K562 (cell line): ENCODE measurements around the gene CSKMT. TPM values are rescaled to one million over a fixed set of nuclear protein-coding genes. Genes with fewer than 3 reads are reported as not detected.

Experiments used
- ATAC-seq: fragments of 200-7000 bp; cut with Tn5 transposase; 3 replicates; pipeline ENCODE4 v1.9.1; 2020; ENCODE audit warnings: moderate library complexity
- BruUV-seq: library from RNA; stranded (reverse); fragments of 400-500 nt; replicated peaks from 2 replicates; lab custom pipeline; 2021; lab: Mats Ljungman, UMichigan
- CTCF ChIA-PET: fragments of 300-600 bp; formaldehyde crosslinking; extraction: SDS; loops from one replicate; lab custom pipeline; 2021; ENCODE audit warnings: low intra/inter-chr PET ratio; lab: Yijun Ruan, JAX
- POLR2A ChIA-PET: fragments of 300-600, 350-650 bp; sonication (Branson Sonifier 250); formaldehyde crosslinking; extraction: SDS; loops from one replicate; lab custom pipeline; 2021; ENCODE audit warnings: antibody characterized with exemption, inconsistent platforms; lab: Yijun Ruan, JAX
- DNase-seq, 4 experiments: peaks; one replicate each; pipeline versions ENCODE4 v3.0.0 to v3.0.0-alpha.2; 2011 to 2018; ENCODE audit warnings: low spot score in 3 of 4, mixed read lengths in 3 of 4; ENCODE audit errors: extremely low read depth in 1 of 4
- FAIRE-seq: peaks from 2 replicates; lab custom pipeline; 2011; peaks lifted over from hg19 to GRCh38; lab: Jason Lieb, UNC
- H2AFZ ChIP-seq: 2 replicates; pipeline ENCODE4 v1.6.0; 2011; ENCODE audit warnings: low read depth, low read length, control low read depth, inconsistent platforms
- H3K27ac ChIP-seq: fragments of 200-600 bp; 3 replicates; pipeline ENCODE4 v1.8.0; 2011; ENCODE audit warnings: low read depth, mild to moderate bottlenecking, control low read depth, inconsistent platforms, low read length, moderate library complexity, mixed read lengths; ENCODE audit errors: extremely low read depth
- H3K27me3 ChIP-seq, 2 experiments: fragments of 300-600 bp in 1 of 2; 2 replicates in 1 of 2; 3 replicates in 1 of 2; pipeline versions ENCODE4 v1.6.0 to v1.8.0; 2011; ENCODE audit warnings: inconsistent platforms in 2 of 2, low read length in 2 of 2, mild to moderate bottlenecking in 1 of 2, mixed read lengths in 1 of 2, moderate library complexity in 1 of 2; ENCODE audit not compliant: control insufficient read depth in 2 of 2, insufficient read depth in 2 of 2
- H3K36me3 ChIP-seq: fragments of 300-600 bp; 3 replicates; pipeline ENCODE4 v1.8.0; 2011; ENCODE audit warnings: mild to moderate bottlenecking, low read length, inconsistent platforms; ENCODE audit not compliant: control insufficient read depth, insufficient read depth
- H3K4me1 ChIP-seq, 2 experiments: fragments of 200-600 bp in 1 of 2; replicated peaks in 1 of 2; 2 replicates in 1 of 2; 3 replicates in 1 of 2; pipeline versions ENCODE4 v1.5.1 to v1.8.0; 2011; ENCODE audit warnings: inconsistent platforms in 2 of 2, low read length in 2 of 2, mild to moderate bottlenecking in 1 of 2, mixed read lengths in 1 of 2, moderate library complexity in 1 of 2; ENCODE audit not compliant: control insufficient read depth in 2 of 2, insufficient read depth in 2 of 2
- H3K4me2 ChIP-seq: 2 replicates; pipeline ENCODE4 v1.6.1; 2011; ENCODE audit warnings: low read length, control low read depth, inconsistent platforms, mixed read lengths; ENCODE audit not compliant: insufficient read depth
- H3K4me3 ChIP-seq: fragments of 200-600 bp; sonication (generic), shearing (Covaris generic); 2 replicates; pipeline ENCODE4 v1.5.1; 2016; ENCODE audit warnings: control low read depth, inconsistent platforms
- H3K79me2 ChIP-seq: fragments of 200-600 bp; 3 replicates; pipeline ENCODE4 v1.8.0; 2011; ENCODE audit warnings: low read length, inconsistent platforms; ENCODE audit not compliant: control insufficient read depth, insufficient read depth
- H3K9ac ChIP-seq, 2 experiments: 2 replicates each; pipeline versions ENCODE4 v1.6.0 to v1.6.1; 2011; ENCODE audit warnings: low read depth in 2 of 2, low read length in 2 of 2, control low read depth in 1 of 2, inconsistent platforms in 1 of 2, mild to moderate bottlenecking in 1 of 2, mixed read lengths in 1 of 2; ENCODE audit not compliant: insufficient read depth in 1 of 2
- H3K9me1 ChIP-seq: one replicate; pipeline ENCODE4 v1.6.0; 2011; ENCODE audit warnings: inconsistent platforms, mild to moderate bottlenecking, low read length, moderate library complexity; ENCODE audit not compliant: control insufficient read depth, insufficient read depth
- H3K9me3 ChIP-seq: replicated peaks from 2 replicates; pipeline ENCODE4 v1.5.1; 2011; ENCODE audit warnings: low read depth, low read length, inconsistent platforms; ENCODE audit not compliant: control insufficient read depth, insufficient read depth
- H4K20me1 ChIP-seq: replicated peaks from 2 replicates; pipeline ENCODE4 v1.6.1; 2011; ENCODE audit warnings: low read length, inconsistent platforms, mixed read lengths; ENCODE audit not compliant: control insufficient read depth, insufficient read depth
- C11orf30 ChIP-seq: fragments of 450-650 bp; IDR thresholded peaks from 2 replicates; pipeline ENCODE4 v1.6.1; 2016; ENCODE audit warnings: low read depth, mild to moderate bottlenecking
- MAFF ChIP-seq: IDR thresholded peaks from 2 replicates; pipeline ENCODE4 v1.6.1; 2012; ENCODE audit warnings: low read length, improper control_type of control experiment
- MAFG ChIP-seq: fragments of 450-650 bp; conservative IDR thresholded peaks from 2 replicates; pipeline ENCODE4 v1.6.1; 2016; ENCODE audit warnings: missing genetic modification characterization, missing compliant biosample characterization
- MAFK ChIP-seq: IDR thresholded peaks from 2 replicates; pipeline ENCODE4 v1.6.1; 2011; ENCODE audit warnings: low read length, improper control_type of control experiment
- RBM39 ChIP-seq: fragments of 200-400 bp; formaldehyde crosslinking; optimal IDR thresholded peaks from 2 replicates; pipeline ENCODE3; 2018; ENCODE audit warnings: low read depth, low read length
- RFX5 ChIP-seq: IDR thresholded peaks from 2 replicates; pipeline ENCODE4 v1.6.1; 2011; ENCODE audit warnings: low read depth, mild to moderate bottlenecking, improper control_type of control experiment, low read length
- ZNF311 ChIP-seq: fragments of 250-450 bp; sonication (Bioruptor Pico); IDR thresholded peaks from 2 replicates; pipeline ENCODE4 v1.4.0; 2020; ENCODE audit warnings: mild to moderate bottlenecking, moderate library complexity
- ZNF316 ChIP-seq: fragments of 450-650 bp; IDR thresholded peaks from 2 replicates; pipeline ENCODE4 v1.6.1; 2016
- ZNF778 ChIP-seq: fragments of 450-650 bp; formaldehyde crosslinking; IDR thresholded peaks from 2 replicates; pipeline ENCODE4 v1.4.0; 2020; ENCODE audit warnings: mild to moderate bottlenecking, moderate library complexity
- WGBS: fragments of 100-300 bp; shearing (Covaris generic); methylation state at CpG from one replicate; pipeline ENCODE4 v1.1.6; 2016; ENCODE audit warnings: low coverage, mixed read lengths; ENCODE audit not compliant: insufficient coverage; ENCODE audit errors: missing lambda C conversion rate; 5-methylcytosine and 5-hydroxymethylcytosine counted together
- in situ Hi-C: fragments of 300-500 bp; cut with MboI; formaldehyde crosslinking; loops from 4 replicates; pipeline ENCODE4 v1.15.0; 2018; ENCODE audit warnings: inconsistent platforms, mixed read lengths
- intact Hi-C: fragments of 100-400 bp; cut with micrococcal nuclease; formaldehyde crosslinking; loops from 2 replicates; pipeline ENCODE4 v1.14.2; 2022
- polyA plus RNA-seq, 8 experiments: library from polyadenylated mRNA; depleted of rRNA in 4 of 8; stranded (reverse) in 5 of 8; unstranded in 3 of 8; fragments of >200 nt; fragmentation: Nextera tagmentation in 2 of 8; fragmentation: Illumina TruSeq in 1 of 8; extraction: Ambion mirVana in 2 of 8; extraction: Trizol in 1 of 8; gene quantifications; 2 replicates each; pipeline versions ENCODE4 v1.2.1 to v1.2.3, GENCODE V29; 2011 to 2014; ENCODE audit warnings: inconsistent platforms in 1 of 8, missing spikeins in 1 of 8
- total RNA-seq, 7 experiments: library from RNA; depleted of rRNA in 6 of 7; stranded (reverse); fragments of >200 nt in 6 of 7; fragmentation: Illumina TruSeq in 2 of 7; extraction: Trizol in 2 of 7; gene quantifications; 2 replicates each; pipeline versions ENCODE4 v1.2.1 to v1.2.3, GENCODE V29; 2011 to 2021; ENCODE audit warnings: low replicate concordance in 1 of 7
- TF ChIP-seq, protein P1 (sequence below): fragments of 250-450 bp; sonication (Bioruptor Pico); IDR thresholded peaks from 2 replicates; pipeline ENCODE4 v1.8.0; 2021; ENCODE audit warnings: borderline replicate concordance, mild to moderate bottlenecking, moderate library complexity; ENCODE audit not compliant: poor library complexity, severe bottlenecking

Gene CSKMT
- total and polyA plus RNA-seq, 9 of the 15 experiments (the other 6 are each of a cell fraction or from before 2014, with no cell fraction given): 10.3 to 108 (median 27.2) TPM

DNA sequence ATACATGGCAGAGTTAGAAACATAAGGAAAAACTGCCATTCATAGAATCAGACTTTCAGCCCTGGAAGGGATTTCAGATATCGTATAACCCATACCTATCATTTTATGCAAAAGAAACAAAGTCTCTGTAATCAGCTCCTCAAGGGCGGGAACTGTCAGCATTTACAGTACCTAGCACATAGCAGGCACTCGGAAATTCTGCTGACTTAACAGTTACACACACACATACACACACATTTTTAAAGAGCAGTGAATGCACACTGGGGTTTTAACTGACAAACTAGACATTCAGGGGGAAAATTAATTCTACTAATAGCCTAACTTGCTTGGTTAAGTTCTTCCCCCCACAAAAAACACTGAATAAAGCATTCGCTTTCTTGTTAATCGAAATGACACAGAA lies 51.1 kb downstream of the CSKMT start:
- Histone ChIP-seq H3K36me3 (peaks cover 97% of the 10 kb centered on the region), H3K9ac (no peak overlapping the region), H4K20me1 (peaks cover 4% of the 10 kb centered on the region; the same call in 1 of the 2 replicates), H3K27ac (no peak overlapping the region), H3K4me1 (peaks cover 7 to 9% of the 10 kb centered on the region in 2 experiments; a peak in 4 of 5 replicates), H3K79me2 (peaks cover 36% of the 10 kb centered on the region; the same call in 2 of the 3 replicates), H3K4me3 (no peak overlapping the region), H3K27me3 (no peaks in the 10 kb centered on the region), H3K9me1 (no peaks in the 10 kb centered on the region), H2AFZ (no peak overlapping the region), H3K9me3 (no peaks in the 10 kb centered on the region), H3K4me2 (no peak overlapping the region)
- ChIA-PET CTCF (no interaction called here), POLR2A (interaction anchor here (0.8 to 5.9 kb wide), 3 partner anchors 9 to 45 kb away, joined by 3 to 29 read pairs (median 3); partner anchors contain the start of genes BSCL2, GNG3 and POLR2G)
- ATAC-seq: no peak
- no TSS peak for BruUV-seq
- TF ChIP-seq, protein P1, sequence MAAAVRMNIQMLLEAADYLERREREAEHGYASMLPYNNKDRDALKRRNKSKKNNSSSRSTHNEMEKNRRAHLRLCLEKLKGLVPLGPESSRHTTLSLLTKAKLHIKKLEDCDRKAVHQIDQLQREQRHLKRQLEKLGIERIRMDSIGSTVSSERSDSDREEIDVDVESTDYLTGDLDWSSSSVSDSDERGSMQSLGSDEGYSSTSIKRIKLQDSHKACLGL (CRISPR knock-in tag): no peak
- TF ChIP-seq RBM39 (no peak), ZNF778 (CRISPR knock-in tag) (no peak), MAFK (peak; percentile 71; the same call in 1 of the 2 replicates), ZNF311 (CRISPR knock-in tag) (no peak), MAFF (peak; percentile 72), C11orf30 (peak; percentile 84), MAFG (tag) (peak; percentile 72), RFX5 (no peak), ZNF316 (peak; percentile 90)
- in situ Hi-C loops: no loop called here
- intact Hi-C loops: no loop called here
- DNase-seq: no peak
- 92% methylated on average over 5 of the region's 5 CpGs for WGBS
- no peak for FAIRE-seq
